ENCODE data around the gene SHCBP1L. TPM values are rescaled to one million over a fixed set of nuclear protein-coding genes. Genes with fewer than 3 reads are reported as not detected.

The SHCBP1L gene
- total RNA-seq, 1 donor: not detected

- DNase-seq (ENCODE audit: low read depth): no peak
- TF ChIP-seq CTCF (IDR thresholded peaks at IDR 0.05; ENCODE audit: insufficient read depth, low read length): no peak
- no peak overlapping the region for H3K4me3 ChIP-seq (ENCODE audit: low read depth, low read length)
Measured at GRCh38 chr1:182930985-182931384, 22.0 kb downstream of the SHCBP1L start.

GRCh38 chr1:182927693-182928433 is 25.1 kb downstream of the SHCBP1L start:
- no peak overlapping the region for H3K4me3 ChIP-seq (ENCODE audit: low read depth, low read length)
- DNase-seq (ENCODE audit: low read depth): no peak
- TF ChIP-seq CTCF (IDR thresholded peaks at IDR 0.05; ENCODE audit: insufficient read depth, low read length): no peak

GRCh38 chr1:182925661-182926060 is 27.3 kb downstream of the SHCBP1L start:
- TF ChIP-seq CTCF (IDR thresholded peaks at IDR 0.05; ENCODE audit: insufficient read depth, low read length): no peak
- no peak for DNase-seq (ENCODE audit: low read depth)
- H3K4me3 ChIP-seq (ENCODE audit: low read depth, low read length): no peak overlapping the region

- no peak overlapping the region for H3K4me3 ChIP-seq (ENCODE audit: low read depth, low read length)
- DNase-seq (ENCODE audit: low read depth): no peak
- no peak for TF ChIP-seq CTCF (IDR thresholded peaks at IDR 0.05; ENCODE audit: insufficient read depth, low read length)
Measured at GRCh38 chr1:182917378-182917777, 35.6 kb downstream of the SHCBP1L start.

- no peak for TF ChIP-seq CTCF (IDR thresholded peaks at IDR 0.05; ENCODE audit: insufficient read depth, low read length)
- H3K4me3 ChIP-seq (ENCODE audit: low read depth, low read length): no peak overlapping the region
- no peak for DNase-seq (ENCODE audit: low read depth)
Measured at GRCh38 chr1:182913401-182913800, 39.6 kb downstream of the SHCBP1L start.

GRCh38 chr1:182910143-182910542 is 42.8 kb downstream of the SHCBP1L start:
- no peak for DNase-seq (ENCODE audit: low read depth)
- H3K4me3 ChIP-seq (ENCODE audit: low read depth, low read length): no peak overlapping the region
- TF ChIP-seq CTCF (IDR thresholded peaks at IDR 0.05; ENCODE audit: insufficient read depth, low read length): no peak

- no peak overlapping the region for H3K4me3 ChIP-seq (ENCODE audit: low read depth, low read length)
- no peak for DNase-seq (ENCODE audit: low read depth)
- TF ChIP-seq CTCF (IDR thresholded peaks at IDR 0.05; ENCODE audit: insufficient read depth, low read length): no peak
Measured at GRCh38 chr1:182909578-182909977, 43.4 kb downstream of the SHCBP1L start.

Measured in fibroblast of the aortic adventitia (primary cell).